Measurements from ENCODE around the gene NXF2. TPM values are rescaled to one million over a fixed set of nuclear protein-coding genes. Genes with fewer than 3 reads are reported as not detected.
"Not testable (repeated sequence)": the region's sequence is repeated elsewhere in the genome, so short reads cannot be mapped to it uniquely, and the experiment has no call there.

Gene NXF2
- total RNA-seq, 1 experiment from 2014 or later = not detected

- intact Hi-C loops (cut with micrococcal nuclease); RAD21 ChIA-PET (ENCODE audit: low non-redundant PET in 1 of 2, low total read pairs in 2 of 2, uncharacterized antibody in 2 of 2, unreplicated experiment in 2 of 2): not testable (repeated sequence)
These were observed 6.7 kb upstream of the NXF2 start for GRCh38 chrX:102240265-102240664.

GRCh38 chrX:102272231-102272630 is 25.3 kb downstream of the NXF2 start:
- H3K9me2 ChIP-seq (ENCODE audit: insufficient read depth); RAD21 ChIA-PET (ENCODE audit: low non-redundant PET in 1 of 2, low total read pairs in 2 of 2, uncharacterized antibody in 2 of 2, unreplicated experiment in 2 of 2); H3K27me3 ChIP-seq (ENCODE audit: insufficient read depth, low read length); H3K4me1 ChIP-seq (ENCODE audit: control insufficient read depth in 1 of 2, insufficient read depth in 2 of 2, low read length in 2 of 2); H3K4me2 ChIP-seq (ENCODE audit: low read length); H3K9me3 ChIP-seq (ENCODE audit: control insufficient read depth in 1 of 2, insufficient read depth in 1 of 2, low read depth in 1 of 2, low read length in 2 of 2); H3K27ac ChIP-seq (ENCODE audit: low read depth, low read length); H2AFZ ChIP-seq (ENCODE audit: low read depth, low read length, poor library complexity, severe bottlenecking); BruUV-seq (replicated peaks); ATAC-seq; H3K9ac ChIP-seq (ENCODE audit: low read length); H3K36me3 ChIP-seq (ENCODE audit: control insufficient read depth in 1 of 2, insufficient read depth in 2 of 2, low read length in 2 of 2); H3K4me3 ChIP-seq (replicated peaks in 1 of 2; ENCODE audit: low read depth in 1 of 2, low read length in 2 of 2); CTCF ChIA-PET; POLR2A ChIA-PET; H4K20me1 ChIP-seq (ENCODE audit: insufficient read depth); intact Hi-C loops (cut with micrococcal nuclease); H3K79me2 ChIP-seq (ENCODE audit: insufficient read depth, low read length); DNase-seq (ENCODE audit: low read depth, low spot score): not testable (repeated sequence)

More at GRCh38 chrX:102240265-102240664, 6.7 kb upstream of the NXF2 start:
- DNase-seq (ENCODE audit: low read depth, low spot score); H3K9ac ChIP-seq (ENCODE audit: low read length); H4K20me1 ChIP-seq (ENCODE audit: insufficient read depth); H3K4me3 ChIP-seq (replicated peaks in 1 of 2; ENCODE audit: low read depth in 1 of 2, low read length in 2 of 2); POLR2A ChIA-PET; H3K4me1 ChIP-seq (ENCODE audit: control insufficient read depth in 1 of 2, insufficient read depth in 2 of 2, low read length in 2 of 2); H3K9me2 ChIP-seq (ENCODE audit: insufficient read depth); H3K9me3 ChIP-seq (ENCODE audit: control insufficient read depth in 1 of 2, insufficient read depth in 1 of 2, low read depth in 1 of 2, low read length in 2 of 2); H3K27me3 ChIP-seq (ENCODE audit: insufficient read depth, low read length); H3K4me2 ChIP-seq (ENCODE audit: low read length); H2AFZ ChIP-seq (ENCODE audit: low read depth, low read length, poor library complexity, severe bottlenecking); H3K27ac ChIP-seq (ENCODE audit: low read depth, low read length); H3K36me3 ChIP-seq (ENCODE audit: control insufficient read depth in 1 of 2, insufficient read depth in 2 of 2, low read length in 2 of 2); BruUV-seq (replicated peaks); CTCF ChIA-PET; ATAC-seq; H3K79me2 ChIP-seq (ENCODE audit: insufficient read depth, low read length): not testable (repeated sequence)

DNA sequence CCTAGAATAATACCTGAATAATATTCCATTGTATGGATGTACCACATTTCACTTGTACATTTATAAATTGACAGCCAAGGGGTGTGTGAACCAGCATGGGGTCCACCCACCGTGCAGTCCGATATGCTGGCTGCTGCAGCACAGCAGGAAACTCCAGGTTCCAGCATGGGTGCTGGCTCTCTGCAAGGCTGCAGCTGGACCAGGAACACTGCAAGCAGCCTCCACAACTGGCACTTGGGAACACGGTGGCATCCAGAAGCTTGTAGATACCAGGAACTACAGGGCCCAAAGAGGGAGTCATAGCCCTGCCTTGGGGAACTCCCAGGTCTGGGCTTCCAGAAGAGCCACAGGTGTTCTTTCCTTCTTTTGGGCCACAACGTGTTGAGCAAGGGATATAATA is 91.2 kb downstream of the NXF2 start:
- ChIA-PET POLR2A (no interaction called here), CTCF (no interaction called here), RAD21 (ENCODE audit: low non-redundant PET in 1 of 2, low total read pairs in 2 of 2, uncharacterized antibody in 2 of 2, unreplicated experiment in 2 of 2) (no interaction called here)
- no peak overlapping the region for H3K4me2 ChIP-seq (ENCODE audit: low read length)
- BruUV-seq (replicated peaks) = no TSS peak
- ATAC-seq (no peak), DNase-seq (ENCODE audit: low read depth, low spot score) (no peak)
- H3K9me2 ChIP-seq (ENCODE audit: insufficient read depth) = no peaks in the 10 kb centered on the region
- H3K4me3 ChIP-seq (replicated peaks in 1 of 2; ENCODE audit: low read depth in 1 of 2, low read length in 2 of 2) = no peak overlapping the region
- no peaks in the 10 kb centered on the region for H3K9me3 ChIP-seq (ENCODE audit: control insufficient read depth in 1 of 2, insufficient read depth in 1 of 2, low read depth in 1 of 2, low read length in 2 of 2)
- H4K20me1 ChIP-seq (ENCODE audit: insufficient read depth) = no peaks in the 10 kb centered on the region
- H3K79me2 ChIP-seq (ENCODE audit: insufficient read depth, low read length) = no peaks in the 10 kb centered on the region
- intact Hi-C loops (cut with micrococcal nuclease) = no loop called here
- no peaks in the 10 kb centered on the region for H3K36me3 ChIP-seq (ENCODE audit: control insufficient read depth in 1 of 2, insufficient read depth in 2 of 2, low read length in 2 of 2)
- no peaks in the 10 kb centered on the region for H3K4me1 ChIP-seq (ENCODE audit: control insufficient read depth in 1 of 2, insufficient read depth in 2 of 2, low read length in 2 of 2)
- H3K27ac ChIP-seq (ENCODE audit: low read depth, low read length) = no peak overlapping the region
- H3K27me3 ChIP-seq (ENCODE audit: insufficient read depth, low read length) = no peaks in the 10 kb centered on the region
- no peak overlapping the region for H2AFZ ChIP-seq (ENCODE audit: low read depth, low read length, poor library complexity, severe bottlenecking)
- H3K9ac ChIP-seq (ENCODE audit: low read length) = no peak overlapping the region
- TF ChIP-seq, protein P1, sequence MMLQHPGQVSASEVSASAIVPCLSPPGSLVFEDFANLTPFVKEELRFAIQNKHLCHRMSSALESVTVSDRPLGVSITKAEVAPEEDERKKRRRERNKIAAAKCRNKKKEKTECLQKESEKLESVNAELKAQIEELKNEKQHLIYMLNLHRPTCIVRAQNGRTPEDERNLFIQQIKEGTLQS (IDR thresholded peaks at IDR 0.05) = no peak
- TF ChIP-seq, protein P2, sequence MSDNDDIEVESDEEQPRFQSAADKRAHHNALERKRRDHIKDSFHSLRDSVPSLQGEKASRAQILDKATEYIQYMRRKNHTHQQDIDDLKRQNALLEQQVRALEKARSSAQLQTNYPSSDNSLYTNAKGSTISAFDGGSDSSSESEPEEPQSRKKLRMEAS (IDR thresholded peaks at IDR 0.05) = no peak
- TF ChIP-seq ZFX (IDR thresholded peaks at IDR 0.05) = no peak
- no peak for TF ChIP-seq POLR2A (IDR thresholded peaks at IDR 0.05; ENCODE audit: borderline replicate concordance, extremely low read depth, insufficient read depth, insufficient read length)
- no peak for TF ChIP-seq CEBPB (IDR thresholded peaks at IDR 0.05; ENCODE audit: low read depth)
- no peak for TF ChIP-seq EGR1 (IDR thresholded peaks at IDR 0.05; ENCODE audit: low read depth)
- no peak for TF ChIP-seq JUND (IDR thresholded peaks at IDR 0.05)
- TF ChIP-seq SIN3A (IDR thresholded peaks at IDR 0.05; ENCODE audit: low read depth) = no peak
- no peak for TF ChIP-seq RAD21 (IDR thresholded peaks at IDR 0.05; ENCODE audit: low read depth)
- no peak for TF ChIP-seq TCF7L2 (IDR thresholded peaks at IDR 0.05; ENCODE audit: borderline replicate concordance, extremely low read depth, insufficient read depth, insufficient read length)
- TF ChIP-seq FOSL1 (IDR thresholded peaks at IDR 0.05; ENCODE audit: low read depth) = no peak
- no peak for TF ChIP-seq POLR2AphosphoS5 (IDR thresholded peaks at IDR 0.05; ENCODE audit: low read depth, low read length)
- no peak for TF ChIP-seq EZH2phosphoT487 (IDR thresholded peaks at IDR 0.05; ENCODE audit: borderline replicate concordance)
- no peak for TF ChIP-seq SRF (IDR thresholded peaks at IDR 0.05; ENCODE audit: low read depth)

All from HCT116 (cell line).